WERI-Rb-1 (cell line): ENCODE data around the gene RREB1.

Experiments used
- DNase-seq: peaks from one replicate; pipeline ENCODE4 v3.0.0-alpha.2; 2020
- H3K27ac ChIP-seq: fragments of 250-450 bp; sonication (Bioruptor Pico); 2 replicates; pipeline ENCODE4 v1.5.1; 2020; ENCODE audit warnings: mild to moderate bottlenecking, moderate library complexity
- H3K27me3 ChIP-seq: fragments of 250-450 bp; sonication (Bioruptor Pico); 2 replicates; pipeline ENCODE4 v1.5.1; 2021; ENCODE audit warnings: mild to moderate bottlenecking, low read depth, moderate library complexity; ENCODE audit not compliant: insufficient read depth, severe bottlenecking
- H3K36me3 ChIP-seq: fragments of 250-450 bp; sonication (Bioruptor Pico); 2 replicates; pipeline ENCODE4 v1.5.1; 2020; ENCODE audit warnings: mild to moderate bottlenecking, moderate library complexity
- H3K4me3 ChIP-seq: 2 replicates; pipeline ENCODE4 v1.5.1; 2011; ENCODE audit warnings: low read depth, mild to moderate bottlenecking, control low read depth, low read length
- H3K9me3 ChIP-seq: fragments of 250-450 bp; sonication (Bioruptor Pico); 2 replicates; pipeline ENCODE4 v1.5.1; 2021; ENCODE audit warnings: mild to moderate bottlenecking, moderate library complexity; ENCODE audit not compliant: severe bottlenecking
- TF ChIP-seq, protein P1 (sequence below): IDR thresholded peaks from 2 replicates; pipeline ENCODE4 v1.5.1; 2011; ENCODE audit warnings: low read depth, mild to moderate bottlenecking, control low read depth, inconsistent platforms, low read length

Gene RREB1

GRCh38 chr6:7292596-7293255 lies 185.0 kb downstream of the RREB1 start:
- Histone ChIP-seq H3K27ac (no peak overlapping the region), H3K9me3 (no peaks in the 10 kb centered on the region), H3K4me3 (no peak overlapping the region), H3K27me3 (no peaks in the 10 kb centered on the region), H3K36me3 (peaks cover 82% of the 10 kb centered on the region)
- TF ChIP-seq, protein P1, sequence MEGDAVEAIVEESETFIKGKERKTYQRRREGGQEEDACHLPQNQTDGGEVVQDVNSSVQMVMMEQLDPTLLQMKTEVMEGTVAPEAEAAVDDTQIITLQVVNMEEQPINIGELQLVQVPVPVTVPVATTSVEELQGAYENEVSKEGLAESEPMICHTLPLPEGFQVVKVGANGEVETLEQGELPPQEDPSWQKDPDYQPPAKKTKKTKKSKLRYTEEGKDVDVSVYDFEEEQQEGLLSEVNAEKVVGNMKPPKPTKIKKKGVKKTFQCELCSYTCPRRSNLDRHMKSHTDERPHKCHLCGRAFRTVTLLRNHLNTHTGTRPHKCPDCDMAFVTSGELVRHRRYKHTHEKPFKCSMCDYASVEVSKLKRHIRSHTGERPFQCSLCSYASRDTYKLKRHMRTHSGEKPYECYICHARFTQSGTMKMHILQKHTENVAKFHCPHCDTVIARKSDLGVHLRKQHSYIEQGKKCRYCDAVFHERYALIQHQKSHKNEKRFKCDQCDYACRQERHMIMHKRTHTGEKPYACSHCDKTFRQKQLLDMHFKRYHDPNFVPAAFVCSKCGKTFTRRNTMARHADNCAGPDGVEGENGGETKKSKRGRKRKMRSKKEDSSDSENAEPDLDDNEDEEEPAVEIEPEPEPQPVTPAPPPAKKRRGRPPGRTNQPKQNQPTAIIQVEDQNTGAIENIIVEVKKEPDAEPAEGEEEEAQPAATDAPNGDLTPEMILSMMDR: no peak
- no peak for DNase-seq

DNA sequence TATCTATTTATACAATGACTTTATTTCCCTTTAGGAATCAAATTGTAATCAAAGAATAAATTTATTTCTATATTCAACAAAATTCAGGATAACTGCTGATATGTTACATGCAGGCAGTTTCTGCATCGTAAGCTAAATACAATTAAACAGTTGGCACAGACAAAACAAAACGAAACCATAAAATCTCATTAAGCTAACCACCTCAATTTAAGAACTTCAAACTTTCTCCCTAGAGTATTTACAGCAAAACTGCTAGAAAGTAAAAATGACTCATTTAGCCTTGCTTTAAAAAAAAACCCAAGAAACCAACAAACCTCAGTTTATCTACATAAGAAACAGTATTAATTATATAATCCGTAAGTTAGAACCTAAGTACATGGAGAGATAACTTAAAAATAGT lies 188.2 kb downstream of the RREB1 start:
- no peak overlapping the region for H3K27ac ChIP-seq
- peaks cover 92% of the 10 kb centered on the region for H3K36me3 ChIP-seq

DNA sequence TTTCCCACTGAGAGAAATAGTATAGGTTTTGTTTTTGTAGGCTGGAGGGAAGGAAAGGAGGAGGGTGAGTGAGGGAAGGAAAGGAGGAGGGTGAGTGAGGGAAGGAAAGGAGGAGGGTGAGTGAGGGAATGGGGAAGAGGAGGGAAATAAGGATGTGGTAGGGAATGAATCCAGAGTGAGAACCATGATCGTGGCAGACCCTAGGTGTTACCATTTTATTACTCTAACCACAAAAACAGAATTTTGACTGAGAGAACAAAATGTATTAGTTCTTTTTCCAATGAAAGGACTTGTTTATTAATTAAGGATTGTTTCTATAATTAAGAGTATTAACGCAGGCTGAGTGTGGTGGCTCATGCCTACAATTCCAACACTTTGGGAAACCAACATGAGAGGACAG lies 188.8 kb downstream of the RREB1 start:
- DNase-seq: no peak
- TF ChIP-seq, protein P1: no peak
- H3K27ac ChIP-seq: no peak overlapping the region
- H3K27me3 ChIP-seq: no peaks in the 10 kb centered on the region
- peaks cover 95% of the 10 kb centered on the region for H3K36me3 ChIP-seq
- H3K4me3 ChIP-seq: no peak overlapping the region
- H3K9me3 ChIP-seq: no peaks in the 10 kb centered on the region

More for the DNA sequence above, 188.2 kb downstream of the RREB1 start:
- TF ChIP-seq, protein P1: no peak
- no peak for DNase-seq
- Histone ChIP-seq H3K27me3 (no peaks in the 10 kb centered on the region), H3K4me3 (no peak overlapping the region), H3K9me3 (no peaks in the 10 kb centered on the region)

DNA sequence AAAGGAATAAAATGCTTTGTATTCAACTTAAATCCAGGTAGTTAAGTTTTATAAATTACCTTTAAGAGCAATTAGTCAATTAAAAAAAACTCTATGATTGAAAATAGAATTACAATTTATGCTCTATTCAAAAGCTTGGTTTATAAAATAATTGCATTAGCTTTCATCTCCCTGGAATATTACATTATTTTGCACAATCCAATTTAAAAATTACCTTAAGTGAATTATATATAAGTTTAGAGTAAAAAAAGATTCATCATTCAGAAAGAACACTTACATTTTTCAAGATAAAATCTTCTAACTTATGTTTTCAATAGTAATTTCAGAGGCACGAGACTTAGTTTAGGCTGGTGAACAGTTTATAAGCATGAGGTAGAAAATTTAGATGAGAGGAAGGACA lies 190.4 kb downstream of the RREB1 start:
- TF ChIP-seq, protein P1: no peak
- DNase-seq: no peak
- H3K27ac ChIP-seq: no peak overlapping the region
- H3K36me3 ChIP-seq: peaks cover 97% of the 10 kb centered on the region
- H3K4me3 ChIP-seq: no peak overlapping the region
- H3K27me3 ChIP-seq: no peaks in the 10 kb centered on the region
- no peaks in the 10 kb centered on the region for H3K9me3 ChIP-seq

DNA sequence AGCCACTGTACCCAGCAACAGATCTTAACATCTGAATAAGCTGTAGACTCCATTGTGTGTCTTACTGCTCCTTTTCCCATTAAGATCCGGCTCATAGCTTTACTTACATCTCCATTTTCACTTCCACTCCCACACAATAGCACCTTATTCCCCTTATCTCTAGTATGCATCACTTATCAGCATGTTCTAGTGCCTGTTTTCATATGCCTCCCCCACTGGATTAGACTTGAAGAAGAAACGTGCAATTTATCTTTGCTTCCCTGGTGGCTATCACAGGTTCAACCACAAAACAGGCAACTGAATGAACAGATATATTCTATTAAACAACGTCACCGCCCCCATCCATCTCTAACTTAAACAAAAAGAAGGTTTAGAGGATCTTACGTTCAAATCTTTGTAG lies 193.2 kb downstream of the RREB1 start:
- H3K27ac ChIP-seq: no peak overlapping the region

More for the DNA sequence above, 193.2 kb downstream of the RREB1 start:
- no peaks in the 10 kb centered on the region for H3K9me3 ChIP-seq
- no peak for DNase-seq
- H3K27me3 ChIP-seq: no peaks in the 10 kb centered on the region
- no peak overlapping the region for H3K4me3 ChIP-seq
- H3K36me3 ChIP-seq: peaks cover 97% of the 10 kb centered on the region
- TF ChIP-seq, protein P1: no peak
